ENCODE results near the gene TAF3.

GRCh38 chr10:7886056-7886455, 67.8 kb downstream of the TAF3 start:
- TF ChIP-seq ZNF274 (IDR thresholded peaks at IDR 0.05; ENCODE audit: low read depth, low read length) (no peak), SUZ12 (IDR thresholded peaks at IDR 0.05; ENCODE audit: extremely low read depth, insufficient read depth, insufficient read length) (no peak), YY1 (IDR thresholded peaks at IDR 0.05; ENCODE audit: insufficient read depth, insufficient read length) (no peak)

All from NT2/D1 (cell line).